Measurements from ENCODE around the gene SOX18.

Gene SOX18

DNA sequence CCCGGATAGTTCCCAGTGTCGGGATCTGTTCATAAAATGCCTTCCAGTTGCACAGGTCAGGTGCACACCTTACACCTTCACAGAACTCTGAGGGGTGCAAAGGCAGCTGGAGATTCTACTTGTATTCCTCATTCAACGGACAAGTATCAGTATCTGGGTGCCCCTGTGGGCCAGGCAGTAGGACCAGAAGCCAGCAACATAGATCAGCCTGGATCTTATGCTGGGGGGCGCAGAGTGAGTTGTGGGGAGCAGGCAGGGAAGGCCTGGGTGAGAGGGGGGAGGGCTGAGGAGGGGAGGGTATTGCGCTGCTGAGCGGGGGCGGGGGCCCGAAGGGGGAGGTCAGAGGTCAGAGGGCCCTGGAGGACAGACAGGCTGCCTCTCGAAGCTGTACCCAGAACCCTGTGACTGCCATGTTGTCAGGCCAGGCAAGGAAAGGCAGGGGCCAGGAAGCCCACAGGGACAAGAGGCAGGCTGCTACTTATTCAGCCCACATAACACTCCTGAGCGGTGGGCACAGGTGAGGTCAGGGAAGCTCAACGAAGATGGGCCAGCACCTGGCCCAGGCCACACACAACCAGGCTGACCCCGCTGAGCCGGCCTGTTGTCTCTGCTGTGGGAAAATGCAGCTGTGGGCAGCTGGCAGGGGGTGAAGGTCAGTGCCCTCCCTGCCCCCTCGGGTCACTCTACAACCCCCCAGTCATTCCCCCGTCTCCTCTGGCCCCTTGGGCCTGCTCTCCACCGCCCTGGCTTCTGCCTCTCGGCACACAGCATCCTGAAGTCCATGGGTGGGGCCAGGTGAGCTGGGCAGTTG lies 31.6 kb upstream of the SOX18 start:
- no peak for DNase-seq (ENCODE audit: low read depth in 2 of 2)

GRCh38 chr20:64080013-64080812 lies 30.8 kb upstream of the SOX18 start, which contains the start of gene OPRL1:
OPRL1 (plus strand) TSS chr20:64080082; CDS start chr20:64092721, 12,639 bp downstream.
- DNase-seq (ENCODE audit: low read depth in 2 of 2), result no peak

DNA sequence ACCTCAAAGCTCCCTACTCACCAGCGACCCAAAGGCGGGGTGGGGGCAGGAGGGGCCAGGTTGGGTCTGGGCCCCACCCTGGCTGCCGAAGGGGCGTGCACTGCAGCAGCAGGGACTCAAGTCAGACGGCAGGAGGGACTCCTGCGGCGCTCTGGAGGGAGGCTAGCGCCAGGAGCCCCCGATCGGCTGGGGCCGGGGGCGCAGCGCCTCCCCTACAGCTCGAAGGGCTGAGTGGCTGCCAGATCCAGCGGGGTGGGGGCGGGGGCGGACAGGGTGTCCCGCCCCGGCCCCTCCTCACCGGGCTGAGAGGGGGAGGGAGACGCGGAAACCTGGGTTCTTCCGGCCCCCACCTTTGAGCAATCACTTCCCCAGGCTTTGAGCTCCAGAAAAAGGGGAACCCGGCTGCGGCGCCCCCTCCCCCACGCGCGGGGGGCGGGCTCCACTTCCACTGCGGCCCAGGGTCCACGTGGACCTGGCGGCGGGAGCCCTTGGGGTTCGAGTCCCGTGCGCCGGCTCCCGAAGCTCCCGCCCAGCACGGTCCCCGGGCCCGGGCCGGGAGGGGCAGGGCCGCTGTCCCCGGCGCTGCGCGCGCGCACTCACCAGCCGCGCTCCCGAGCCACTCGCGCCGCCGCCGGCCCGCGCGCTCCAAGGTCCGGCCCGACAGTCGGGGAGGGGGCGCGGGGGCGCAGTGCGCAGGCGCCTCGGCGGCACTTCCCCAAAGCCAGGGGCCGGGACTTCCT lies 30.0 kb upstream of the SOX18 start, which contains the start of gene RGS19:
Gene RGS19, minus strand, starts transcription at position 246 of the 740 bp plus-strand sequence. CDS start 2,632 bp downstream, outside the sequence.
- peak; percentile 29 to 50 for DNase-seq (ENCODE audit: low read depth in 2 of 2)

- no peak for DNase-seq (ENCODE audit: low read depth in 2 of 2)
These were observed 29.5 kb upstream of the SOX18 start for GRCh38 chr20:64078934-64079272.

DNA sequence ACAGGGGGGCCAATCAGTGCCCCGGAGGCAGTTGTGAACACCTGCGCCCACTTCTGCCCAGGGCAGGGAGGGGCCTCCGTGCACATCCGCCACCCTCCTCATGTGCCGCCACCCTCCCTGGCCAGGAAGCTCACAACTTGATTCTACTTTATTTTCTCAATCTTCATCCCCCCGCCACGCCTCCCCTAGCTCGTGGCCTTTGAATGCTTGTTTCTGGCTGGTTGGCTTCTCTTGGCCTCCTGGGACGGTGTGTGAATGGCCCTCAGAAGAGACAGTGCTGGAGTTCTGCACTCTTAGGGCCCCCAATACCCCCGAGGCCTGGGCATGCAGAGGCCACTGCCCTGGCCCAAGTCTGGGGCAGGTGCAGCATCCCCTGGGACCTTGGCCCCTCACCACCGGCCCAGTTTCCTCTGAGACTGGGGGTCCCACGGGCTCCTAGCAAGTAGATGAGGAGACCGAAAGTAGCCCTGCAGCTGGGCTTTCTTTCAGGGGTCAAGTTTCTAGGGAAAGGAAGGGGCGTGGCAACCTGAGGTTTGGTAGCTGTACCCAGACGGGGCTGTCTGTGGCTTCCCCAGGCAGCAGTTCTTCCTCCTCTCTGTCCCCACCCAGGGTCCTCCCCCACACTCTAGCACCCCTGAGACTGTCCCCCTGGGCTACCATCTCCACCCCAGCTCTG lies 28.6 kb upstream of the SOX18 start:
- peak; percentile 29 to 39 for DNase-seq (ENCODE audit: low read depth in 2 of 2)

DNA sequence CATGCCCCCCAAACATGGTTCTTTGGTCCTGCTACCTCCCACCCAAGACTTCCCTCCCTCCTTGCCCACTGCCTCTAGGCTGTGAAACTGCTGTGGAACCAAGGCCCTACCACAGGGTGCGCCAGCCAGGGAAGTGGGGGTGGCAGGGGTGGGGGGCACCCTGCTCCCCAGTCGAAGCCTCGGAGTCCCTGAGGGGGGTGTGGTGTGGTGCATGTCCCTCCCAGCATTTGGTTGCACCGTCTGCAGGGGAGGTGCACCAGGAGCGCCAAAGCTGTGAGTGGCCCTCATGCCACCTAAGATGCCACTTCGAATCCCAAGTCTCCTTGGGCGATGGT lies 28.1 kb upstream of the SOX18 start:
- DNase-seq (ENCODE audit: low read depth in 2 of 2), result no peak

GRCh38 chr20:64077094-64077493 lies 27.7 kb upstream of the SOX18 start:
- no peak for DNase-seq (ENCODE audit: low read depth in 2 of 2)

DNA sequence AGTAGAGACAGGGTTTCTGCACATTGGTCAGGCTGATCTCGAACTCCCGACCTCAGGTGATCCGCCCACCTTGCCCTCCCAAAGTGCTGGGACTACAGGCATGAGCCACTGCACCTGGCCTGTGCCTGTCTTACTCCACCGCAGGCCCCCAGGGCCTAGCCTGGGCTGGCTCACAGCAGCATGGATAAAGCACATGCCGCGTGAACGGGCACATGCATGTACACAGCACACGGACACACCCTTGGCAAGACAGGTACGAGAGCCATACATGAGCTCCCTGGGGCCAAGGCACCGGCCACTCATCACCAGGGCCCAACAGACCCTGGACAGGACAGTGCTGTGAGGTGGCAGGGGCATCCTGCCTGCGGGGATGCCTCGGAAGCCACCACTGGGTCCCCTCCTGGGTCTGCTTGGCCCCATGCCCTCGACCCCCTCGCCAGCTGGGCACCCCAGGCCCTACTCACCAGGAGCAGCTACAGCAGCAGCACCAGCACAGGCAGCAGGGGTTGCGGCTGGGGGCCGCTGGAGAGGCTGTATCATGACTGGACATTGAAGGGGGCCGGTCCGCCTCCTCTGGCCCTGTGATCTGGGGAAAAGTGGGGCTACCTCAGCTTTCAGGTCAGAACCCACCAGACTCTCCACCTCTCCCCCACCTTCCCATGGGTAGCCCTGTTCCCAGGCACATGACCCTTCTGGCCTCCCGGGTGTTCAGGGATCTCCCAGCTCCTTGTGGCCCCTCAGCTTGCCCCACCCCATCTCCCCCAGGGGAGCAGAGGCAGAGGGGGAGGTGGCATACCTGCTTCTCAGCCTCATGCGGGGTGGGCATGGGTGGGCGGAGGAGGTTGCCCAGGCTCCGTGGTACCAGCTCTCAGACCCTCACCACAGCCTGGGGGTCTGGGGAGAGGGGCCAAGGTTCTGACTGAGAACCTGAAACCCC lies 26.9 kb upstream of the SOX18 start:
- DNase-seq (ENCODE audit: low read depth in 2 of 2), result no peak

DNA sequence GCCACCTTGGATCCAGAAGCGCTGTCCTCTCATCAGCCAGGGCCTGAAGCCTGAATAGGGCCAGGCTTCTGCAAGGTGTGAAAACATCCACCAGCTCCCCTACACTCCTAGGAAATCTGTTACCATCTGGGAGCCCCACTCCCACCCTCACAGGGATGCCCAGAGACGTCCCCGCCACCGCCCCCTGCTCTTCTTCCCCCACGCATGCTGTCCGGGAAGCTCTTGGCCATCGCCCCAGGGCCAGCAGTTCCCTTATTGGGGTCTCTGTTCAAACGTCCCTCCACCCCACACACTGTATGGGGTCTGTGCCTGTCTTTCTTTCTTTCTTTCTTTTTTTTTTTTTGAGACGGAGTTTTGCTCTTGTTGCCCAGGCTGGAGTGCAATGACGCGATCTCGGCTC lies 26.1 kb upstream of the SOX18 start:
- DNase-seq (ENCODE audit: low read depth in 2 of 2), result no peak

DNA sequence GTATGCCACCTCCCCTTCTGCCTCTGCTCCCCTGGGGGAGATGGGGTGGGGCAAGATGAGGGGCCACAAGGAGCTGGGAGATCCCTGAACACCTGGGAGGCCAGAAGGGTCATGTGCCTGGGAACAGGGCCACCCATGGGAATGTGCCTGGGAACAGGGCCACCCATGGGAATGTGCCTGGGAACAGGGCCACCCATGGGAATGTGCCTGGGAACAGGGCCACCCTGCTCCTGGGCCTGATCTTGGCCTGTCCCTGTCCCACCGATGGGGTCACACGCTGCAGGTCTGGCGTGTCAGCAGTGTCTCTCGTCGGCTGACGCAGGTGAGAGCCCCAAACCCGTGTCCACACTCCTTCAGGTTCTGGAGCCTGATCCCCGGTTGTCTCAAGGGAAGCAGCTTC lies 25.5 kb upstream of the SOX18 start:
- DNase-seq (ENCODE audit: low read depth in 2 of 2), result no peak

- DNase-seq (ENCODE audit: low read depth in 2 of 2), result no peak
These were observed 24.8 kb upstream of the SOX18 start for GRCh38 chr20:64074184-64074789.

DNA sequence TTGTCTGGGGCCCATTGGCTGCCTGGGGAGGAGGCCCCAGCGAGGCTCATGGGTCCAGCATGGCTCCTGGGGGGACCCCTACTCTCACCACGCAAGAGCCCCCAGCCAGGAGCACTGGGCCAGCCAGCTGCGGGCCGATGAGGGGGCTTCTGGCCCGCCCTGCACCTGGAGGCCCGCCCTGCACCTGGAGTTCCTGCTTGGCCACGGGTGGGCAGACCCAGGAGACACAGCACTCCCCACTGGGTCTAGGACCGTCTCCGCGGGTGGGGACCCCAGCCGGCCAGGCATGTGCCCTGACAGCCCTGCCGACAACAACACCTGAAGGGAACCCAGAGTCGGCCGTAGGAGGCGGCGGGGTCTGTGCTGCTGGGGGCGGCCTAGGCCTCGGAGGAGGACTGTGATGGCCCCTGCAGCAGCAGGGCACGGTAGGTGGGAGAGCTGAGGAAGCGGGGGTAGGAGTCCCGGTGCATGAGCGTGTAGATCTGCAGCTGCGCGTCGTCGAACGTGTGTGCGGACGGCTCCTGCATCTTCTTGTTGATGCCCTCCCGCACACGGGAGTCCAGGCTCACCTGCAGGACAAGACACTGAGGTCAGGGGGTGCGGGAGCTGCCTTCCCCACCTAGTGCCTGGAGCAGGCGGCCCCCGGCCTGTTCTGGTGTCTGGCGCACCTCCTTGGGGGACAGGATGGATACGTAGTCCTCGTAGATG lies 24.2 kb upstream of the SOX18 start:
- no peak for DNase-seq (ENCODE audit: low read depth in 2 of 2)

DNA sequence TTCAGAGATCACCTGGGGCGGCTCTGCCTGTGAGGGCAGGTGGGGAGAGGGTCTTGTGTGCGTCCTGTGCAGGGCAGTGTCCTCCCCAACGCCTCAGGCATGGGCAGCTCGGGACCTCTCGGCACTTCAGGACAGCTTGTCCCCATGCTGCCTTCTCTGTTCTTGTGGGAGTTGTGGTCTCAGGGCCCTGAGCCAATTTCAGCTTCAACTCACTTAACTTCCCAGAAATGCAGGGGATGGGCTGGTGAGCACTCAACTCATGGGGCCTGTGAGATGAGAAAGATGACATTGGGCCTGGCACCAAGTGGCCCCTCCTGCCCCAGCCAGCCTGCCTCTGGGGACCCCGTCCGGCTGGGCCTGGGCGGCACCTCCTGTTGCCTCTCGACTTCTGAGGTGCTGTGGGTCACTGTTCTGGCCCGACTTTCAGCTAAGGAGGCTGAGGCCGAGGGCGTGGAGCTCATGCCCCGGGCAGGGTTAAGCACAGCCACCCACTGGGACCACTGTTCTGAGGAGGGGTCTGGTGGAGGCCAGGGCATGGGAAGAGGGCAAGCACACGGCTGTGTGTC lies 23.1 kb upstream of the SOX18 start:
- no peak for DNase-seq (ENCODE audit: low read depth in 2 of 2)

- DNase-seq (ENCODE audit: low read depth in 2 of 2), result no peak
These were observed 22.2 kb upstream of the SOX18 start for GRCh38 chr20:64071341-64072332.

DNA sequence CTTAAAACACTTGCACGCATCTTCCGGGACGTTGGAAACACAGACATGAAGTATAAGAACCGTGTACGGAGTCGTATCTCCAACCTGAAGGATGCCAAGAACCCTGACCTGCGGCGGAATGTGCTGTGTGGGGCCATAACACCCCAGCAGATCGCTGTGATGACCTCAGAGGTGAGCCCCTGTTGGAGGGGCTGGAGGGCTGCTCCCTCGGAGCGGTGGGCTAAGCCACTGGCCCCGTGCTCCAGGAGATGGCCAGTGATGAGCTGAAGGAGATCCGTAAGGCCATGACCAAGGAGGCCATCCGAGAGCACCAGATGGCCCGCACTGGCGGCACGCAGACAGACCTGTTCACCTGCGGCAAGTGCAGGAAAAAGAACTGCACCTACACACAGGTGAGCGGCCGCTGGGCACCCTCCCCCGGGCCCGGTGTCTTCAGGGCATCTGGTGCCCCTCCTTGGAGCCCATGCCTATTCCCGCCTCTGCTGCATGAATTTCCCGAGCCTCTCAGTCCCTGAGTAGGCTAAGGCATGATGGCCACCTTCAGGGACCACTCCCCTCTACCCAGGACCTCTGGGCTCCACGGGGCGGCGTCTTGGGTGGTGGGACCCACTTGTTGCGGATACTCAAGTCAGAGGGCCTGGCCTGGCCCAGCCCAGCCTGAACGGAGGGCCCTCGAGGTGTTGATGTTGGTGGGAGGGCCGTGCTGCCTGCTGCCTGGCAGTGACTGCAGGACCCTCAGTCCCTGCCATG lies 21.0 kb upstream of the SOX18 start:
- DNase-seq (ENCODE audit: low read depth in 2 of 2), result no peak

- DNase-seq (ENCODE audit: low read depth in 2 of 2), result no peak
These were observed 20.3 kb upstream of the SOX18 start for GRCh38 chr20:64069614-64070243.

DNA sequence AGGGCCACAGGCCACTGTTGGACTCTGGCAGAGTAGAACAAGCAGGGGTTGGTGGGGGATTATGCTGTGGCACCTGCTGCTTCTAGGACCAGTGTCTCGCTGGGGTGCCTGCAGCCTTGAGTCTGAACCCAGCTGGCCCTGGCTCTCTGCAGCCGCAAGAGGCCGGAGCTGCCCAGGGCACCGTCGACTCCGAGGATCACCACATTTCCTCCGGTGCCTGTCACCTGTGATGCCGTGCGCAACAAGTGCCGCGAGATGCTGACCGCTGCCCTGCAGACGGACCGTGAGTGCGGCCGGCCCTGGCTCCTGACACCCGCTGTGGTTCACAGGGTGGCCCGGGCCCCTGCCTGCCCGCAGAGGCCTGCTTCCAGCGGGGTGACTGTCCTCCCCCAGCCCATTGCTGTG lies 19.8 kb upstream of the SOX18 start:
- no peak for DNase-seq (ENCODE audit: low read depth in 2 of 2)
